OCI-LY7 (cell line): ENCODE measurements around the gene ZSWIM9. TPM values are rescaled to one million over a fixed set of nuclear protein-coding genes. Genes with fewer than 3 reads are reported as not detected.

Experiments
- BruUV-seq: library from RNA; stranded (reverse); fragments of 400-500 nt; replicated peaks from 2 replicates; lab custom pipeline; 2021; lab: Mats Ljungman, UMichigan
- CTCF ChIA-PET: fragments of 300-600 bp; sonication (Branson Sonifier 250); formaldehyde crosslinking; loops from one replicate; lab custom pipeline; 2022; ENCODE audit warnings: antibody characterized with exemption; ENCODE audit not compliant: unreplicated experiment; lab: Charles Lee
- POLR2A ChIA-PET: fragments of 300-600 bp; sonication (Branson Sonifier 250); formaldehyde crosslinking; loops from one replicate; lab custom pipeline; 2022; ENCODE audit warnings: antibody characterized with exemption; lab: Charles Lee
- DNase-seq: peaks from one replicate; pipeline ENCODE4 v3.0.0-alpha.2; 2015; ENCODE audit warnings: low spot score
- H2AFZ ChIP-seq: fragments of 200-600 bp; sonication (generic), shearing (Covaris generic); 2 replicates; pipeline ENCODE4 v1.6.1; 2014; ENCODE audit warnings: mild to moderate bottlenecking, antibody characterized with exemption, low read length, moderate library complexity
- H3K27ac ChIP-seq: fragments of 200-600 bp; sonication (generic); 2 replicates; pipeline ENCODE4 v1.5.1; 2014; ENCODE audit warnings: mixed run types, low read depth, mild to moderate bottlenecking, moderate library complexity, low read length, inconsistent platforms; ENCODE audit not compliant: poor library complexity, severe bottlenecking
- H3K36me3 ChIP-seq: fragments of 200-600 bp; sonication (generic); 2 replicates; pipeline ENCODE4 v1.6.1; 2014; ENCODE audit warnings: mild to moderate bottlenecking, antibody characterized with exemption, low read length, moderate library complexity, mixed read lengths; ENCODE audit not compliant: insufficient read depth
- H3K4me1 ChIP-seq: fragments of 200-600 bp; sonication (generic); 2 replicates; pipeline ENCODE4 v1.5.1; 2014; ENCODE audit warnings: mild to moderate bottlenecking, low read length; ENCODE audit not compliant: insufficient read depth, poor library complexity, severe bottlenecking
- H3K4me2 ChIP-seq: fragments of 200-600 bp; sonication (generic); 2 replicates; pipeline ENCODE4 v1.6.1; 2014; ENCODE audit warnings: mild to moderate bottlenecking, low read length
- H3K4me3 ChIP-seq: fragments of 200-600 bp; sonication (generic); 2 replicates; pipeline ENCODE4 v1.5.1; 2014; ENCODE audit warnings: mild to moderate bottlenecking, low read depth, low read length; ENCODE audit not compliant: poor library complexity, severe bottlenecking
- H3K79me2 ChIP-seq: fragments of 200-600 bp; sonication (generic); 2 replicates; pipeline ENCODE4 v1.6.1; 2016; ENCODE audit warnings: low read depth, mild to moderate bottlenecking, low read length, moderate library complexity, mixed read lengths; ENCODE audit not compliant: insufficient read depth
- H3K9me2 ChIP-seq: fragments of 200-600 bp; sonication (generic); 2 replicates; pipeline ENCODE4 v1.6.1; 2016; ENCODE audit warnings: mild to moderate bottlenecking, low read length, mixed read lengths; ENCODE audit not compliant: insufficient read depth
- H3K9me3 ChIP-seq: fragments of 200-600 bp; sonication (generic); 2 replicates; pipeline ENCODE4 v1.6.1; 2014; ENCODE audit warnings: mild to moderate bottlenecking, mixed run types, low read length, mixed read lengths
- H4K20me1 ChIP-seq: fragments of 200-600 bp; sonication (generic); 2 replicates; pipeline ENCODE4 v1.6.1; 2014; ENCODE audit warnings: mild to moderate bottlenecking, antibody characterized with exemption, low read length, moderate library complexity, mixed read lengths; ENCODE audit not compliant: insufficient read depth
- CTCF ChIP-seq: fragments of 200-600 bp; sonication (generic); conservative IDR thresholded peaks from 2 replicates; pipeline ENCODE4 v1.5.1; 2014; ENCODE audit warnings: mild to moderate bottlenecking, antibody characterized with exemption, low read length, moderate library complexity, mixed read lengths
- EZH2phosphoT487 ChIP-seq: fragments of 200-600 bp; sonication (generic); IDR thresholded peaks from 2 replicates; pipeline ENCODE4 v1.6.1; 2018; ENCODE audit warnings: low read depth, borderline replicate concordance, mild to moderate bottlenecking, mixed run types, antibody characterized with exemption, low read length, moderate library complexity, mixed read lengths
- intact Hi-C: fragments of 100-400 bp; cut with micrococcal nuclease; formaldehyde crosslinking; loops from one replicate; pipeline ENCODE4 v1.10.0; 2022; ENCODE audit not compliant: unreplicated experiment
- total RNA-seq, 2 experiments: library from RNA; depleted of rRNA in 1 of 2; stranded (reverse); fragments of >200 nt in 1 of 2; shearing (Covaris generic) in 1 of 2; gene quantifications; 2 replicates each; pipeline ENCODE4 v1.2.3, GENCODE V29; 2014 to 2022

The ZSWIM9 gene
- total RNA-seq, 2 experiments from 2014 or later: 4.5 to 10.5 TPM

DNA sequence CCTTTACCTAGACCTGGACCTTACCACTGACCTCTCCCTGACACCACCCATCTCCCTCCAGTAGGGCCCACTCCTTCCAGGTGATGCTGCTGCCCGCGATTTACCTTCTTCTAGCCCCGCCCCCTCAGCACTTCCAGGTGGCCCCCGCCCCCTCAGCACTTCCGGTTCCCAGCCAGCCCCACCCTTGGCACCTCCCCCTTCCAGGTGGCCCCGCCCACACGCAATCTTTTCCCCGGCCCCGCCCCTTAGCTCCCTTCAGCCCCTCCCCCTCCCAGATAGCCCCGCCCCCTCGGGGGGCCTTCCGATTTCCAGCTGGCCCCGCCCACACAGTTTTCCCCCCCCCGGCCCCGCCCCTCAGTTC lies 922 bp upstream of the ZSWIM9 start:
- intact Hi-C loops: no loop called here
- Histone ChIP-seq H4K20me1 (peaks cover 13% of the 10 kb centered on the region), H3K27ac (peak overlapping the region; percentile 85), H3K4me3 (peak overlapping the region; percentile 98), H3K79me2 (peaks cover 68% of the 10 kb centered on the region), H3K36me3 (peaks cover 53% of the 10 kb centered on the region), H3K4me1 (peaks cover 30% of the 10 kb centered on the region), H3K9me2 (no peaks in the 10 kb centered on the region), H3K9me3 (no peaks in the 10 kb centered on the region), H2AFZ (no peak overlapping the region), H3K4me2 (peak overlapping the region; percentile 96)
- CTCF ChIA-PET: no interaction called here
- DNase-seq: peak; percentile 84
- no TSS peak for BruUV-seq
- POLR2A ChIA-PET: interaction anchor here (0.5 to 1.0 kb wide), 7 partner anchors 34 to 1303 kb away, joined by 3 to 8 read pairs (median 4); partner anchors contain the start of gene PLA2G4C
- TF ChIP-seq EZH2phosphoT487 (no peak), CTCF (no peak)

DNA sequence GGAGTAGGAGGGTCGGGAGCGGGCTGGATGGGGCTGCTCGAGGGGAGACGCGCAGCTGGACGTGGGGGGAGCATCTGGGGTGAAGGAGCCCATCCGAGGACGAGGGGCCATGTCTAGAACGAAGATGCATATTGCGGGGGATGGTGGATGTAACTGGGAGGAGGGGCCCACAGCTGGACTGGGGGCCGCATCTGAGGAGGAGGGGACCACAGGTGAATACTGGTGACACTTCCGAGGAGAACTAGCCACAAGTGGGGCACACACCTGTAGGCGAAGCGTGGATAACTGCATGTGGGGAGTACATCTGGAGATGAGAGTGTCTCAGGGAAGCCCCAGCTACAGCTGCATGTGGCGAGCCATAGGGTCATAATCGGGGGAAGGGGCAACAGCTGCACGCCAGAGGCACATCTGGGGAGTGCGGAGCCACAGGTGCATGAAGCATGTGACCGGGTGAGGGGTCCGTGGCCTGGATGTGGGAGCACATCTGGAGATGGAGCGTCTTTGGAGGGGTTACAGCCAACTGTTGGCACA lies 402 bp downstream of the ZSWIM9 start:
- TF ChIP-seq CTCF (no peak), EZH2phosphoT487 (no peak)
- peaks cover 56% of the 10 kb centered on the region for H3K79me2 ChIP-seq
- BruUV-seq: no TSS peak
- H3K36me3 ChIP-seq: peaks cover 47% of the 10 kb centered on the region
- DNase-seq: peak; percentile 74
- POLR2A ChIA-PET: interaction anchor here (0.6 to 1.8 kb wide), 2 partner anchors 32 to 86 kb away, joined by 3 to 4 read pairs; no protein-coding TSS in a partner anchor
- H3K27ac ChIP-seq: peak overlapping the region; percentile 85
- H2AFZ ChIP-seq: peak overlapping the region; percentile 63; the same call in 1 of the 2 replicates
- CTCF ChIA-PET: interaction anchor here (0.6 to 0.9 kb wide), 2 partner anchors 14 to 33 kb away, joined by 3 to 4 read pairs; no protein-coding TSS in a partner anchor
- peaks cover 13% of the 10 kb centered on the region for H4K20me1 ChIP-seq
- peak overlapping the region; percentile 98 for H3K4me3 ChIP-seq
- peak overlapping the region; percentile 96 for H3K4me2 ChIP-seq
- H3K4me1 ChIP-seq: peaks cover 30% of the 10 kb centered on the region
- H3K9me2 ChIP-seq: no peaks in the 10 kb centered on the region
- intact Hi-C loops: loop anchor here (1.0 kb wide), 1 partner anchor 15 kb away; no protein-coding TSS in a partner anchor
- no peaks in the 10 kb centered on the region for H3K9me3 ChIP-seq

DNA sequence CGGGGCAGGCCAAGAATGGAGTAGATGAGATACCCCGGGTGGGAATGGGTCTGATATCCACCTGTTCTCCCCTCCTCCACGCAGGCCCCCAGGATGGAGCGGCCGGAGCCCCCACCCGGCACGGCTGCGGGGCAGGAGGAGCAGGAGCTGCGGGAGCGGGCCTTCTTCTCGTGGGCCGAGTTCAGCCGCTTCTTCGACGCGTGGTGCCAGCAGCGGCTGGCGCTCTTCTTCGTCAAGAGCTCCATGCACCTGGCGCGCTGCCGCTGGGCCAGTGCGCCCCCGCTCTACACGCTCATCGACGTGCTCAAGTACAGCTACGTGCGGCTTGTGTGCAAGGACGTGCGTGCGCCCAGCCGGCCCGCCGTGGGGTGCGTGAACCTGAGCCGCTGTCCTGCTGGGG lies 1.2 kb downstream of the ZSWIM9 start:
- Histone ChIP-seq H3K27ac (peak overlapping the region; percentile 85), H2AFZ (no peak overlapping the region), H3K4me2 (peak overlapping the region; percentile 96), H3K79me2 (peaks cover 48% of the 10 kb centered on the region), H4K20me1 (peaks cover 13% of the 10 kb centered on the region), H3K4me3 (peak overlapping the region; percentile 98), H3K9me3 (no peaks in the 10 kb centered on the region), H3K36me3 (peaks cover 42% of the 10 kb centered on the region), H3K9me2 (no peaks in the 10 kb centered on the region), H3K4me1 (peaks cover 30% of the 10 kb centered on the region)
- ChIA-PET POLR2A (interaction anchor here (0.6 to 1.8 kb wide), 2 partner anchors 31 to 85 kb away, joined by 3 to 4 read pairs; no protein-coding TSS in a partner anchor), CTCF (interaction anchor here (0.9 kb wide), 1 partner anchor 32 kb away, joined by 3 read pairs; no protein-coding TSS in a partner anchor)
- intact Hi-C loops: no loop called here
- BruUV-seq: no TSS peak
- no peak for DNase-seq
- TF ChIP-seq EZH2phosphoT487 (no peak), CTCF (no peak)
